NCI-H524 treated with DMSO at 0.1 percent for 48 hours (cell line): ENCODE measurements around the gene MGME1.

Source experiments
- DNase-seq: peaks from one replicate; lab custom pipeline; 2025; lab: John Stamatoyannopoulos, UW

The MGME1 gene

GRCh38 chr20:17940224-17940971, 28.4 kb upstream of the MGME1 start:
- DNase-seq = no peak

DNA sequence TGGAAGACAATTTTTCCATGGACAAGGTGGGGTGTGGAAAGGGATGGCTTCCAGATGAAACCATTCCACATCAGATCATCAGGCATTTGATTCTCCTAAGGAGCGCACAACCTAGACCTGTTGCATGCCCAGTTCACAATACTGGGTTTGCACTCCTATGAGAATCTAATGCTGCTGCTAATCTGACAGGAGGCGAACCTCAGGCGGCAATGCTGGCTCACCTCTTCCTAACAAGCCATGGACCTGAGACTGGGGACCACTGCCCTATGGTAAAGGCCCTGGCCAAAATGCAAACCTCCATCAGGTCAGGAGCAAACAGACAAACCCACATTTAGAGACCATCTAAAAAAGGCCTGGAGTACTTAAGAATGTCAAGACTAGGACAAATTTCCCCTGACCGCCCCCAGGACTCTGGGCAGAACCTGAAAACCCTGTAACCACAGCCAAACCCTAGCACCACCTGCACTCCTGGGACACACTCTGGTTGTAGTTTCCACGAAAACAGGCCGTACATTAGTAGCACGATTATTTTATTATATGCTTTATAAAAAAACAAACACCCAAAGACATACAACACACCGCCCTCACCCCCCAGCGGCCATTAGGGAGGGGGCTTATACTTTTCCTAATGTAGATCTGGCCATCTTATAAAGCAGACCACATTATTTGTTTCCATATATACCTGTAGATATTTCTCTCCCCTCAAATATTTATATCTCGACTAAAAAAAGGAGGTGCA, 27.6 kb upstream of the MGME1 start:
- no peak for DNase-seq

DNA sequence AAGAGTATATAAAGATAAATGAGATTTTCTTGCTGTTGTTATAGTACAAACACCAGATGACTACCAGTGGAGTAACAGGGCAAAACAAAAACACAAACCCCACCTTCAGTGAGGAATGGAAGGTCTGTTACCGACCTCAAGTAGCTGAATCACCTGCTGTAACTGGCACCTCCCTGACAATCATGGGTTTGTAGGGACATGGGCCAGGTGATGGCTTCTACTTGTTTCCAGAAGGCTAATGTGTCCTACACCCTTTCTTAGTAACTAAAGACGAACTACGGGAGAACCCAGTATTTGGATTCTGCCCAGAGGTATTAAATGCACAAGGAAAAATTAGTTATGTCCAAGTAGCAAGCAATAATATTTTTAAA, 27.0 kb upstream of the MGME1 start:
- no peak for DNase-seq

- no peak for DNase-seq
Measured at GRCh38 chr20:17943343-17943742, 25.5 kb upstream of the MGME1 start.

- no peak for DNase-seq
Measured at GRCh38 chr20:17944854-17945474, 23.9 kb upstream of the MGME1 start.

- DNase-seq = no peak
Measured at GRCh38 chr20:17946040-17946439, 22.8 kb upstream of the MGME1 start.

DNA sequence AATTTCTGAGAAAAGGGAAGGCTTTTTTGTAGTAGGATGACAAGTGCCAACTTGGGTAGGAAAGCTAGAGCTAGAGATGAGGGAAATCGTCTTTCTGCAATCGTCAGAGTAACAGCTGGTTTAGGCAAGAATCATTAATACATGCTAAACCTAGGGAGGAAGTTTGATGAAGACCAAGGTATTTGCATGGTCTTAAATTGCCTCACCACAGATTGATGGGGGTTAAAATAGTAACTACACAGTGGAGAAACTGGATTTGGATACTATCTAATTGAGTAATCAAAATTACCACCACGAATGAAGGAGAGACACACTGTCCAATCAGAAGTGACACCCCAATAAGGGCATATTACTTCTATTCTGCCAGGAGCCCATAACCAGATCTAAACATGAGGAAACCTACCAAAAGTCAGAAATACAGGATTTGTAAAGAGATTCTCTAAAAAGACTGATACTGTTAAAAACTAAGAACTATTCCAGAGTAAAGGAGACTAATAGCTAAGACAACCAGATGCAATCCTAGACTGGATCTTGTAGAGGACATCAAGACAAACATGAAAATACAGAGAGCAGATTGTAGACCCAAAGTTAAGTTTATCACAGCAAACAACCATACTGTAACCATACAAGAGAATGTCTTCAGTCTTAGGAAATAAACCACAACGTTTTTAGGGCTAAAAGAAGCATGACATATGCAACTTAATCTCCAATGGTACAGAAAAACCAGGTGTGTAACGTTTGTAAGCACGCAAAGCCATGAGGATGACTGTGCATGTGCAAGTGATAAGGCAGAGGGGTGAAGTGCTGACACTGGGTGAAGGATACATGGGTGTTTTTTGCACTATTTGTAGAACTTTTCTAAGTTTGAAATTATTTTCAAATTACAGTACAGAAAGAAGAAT, 22.0 kb upstream of the MGME1 start:
- DNase-seq = no peak

- DNase-seq = no peak
Measured at GRCh38 chr20:17947474-17947815, 21.4 kb upstream of the MGME1 start.

DNA sequence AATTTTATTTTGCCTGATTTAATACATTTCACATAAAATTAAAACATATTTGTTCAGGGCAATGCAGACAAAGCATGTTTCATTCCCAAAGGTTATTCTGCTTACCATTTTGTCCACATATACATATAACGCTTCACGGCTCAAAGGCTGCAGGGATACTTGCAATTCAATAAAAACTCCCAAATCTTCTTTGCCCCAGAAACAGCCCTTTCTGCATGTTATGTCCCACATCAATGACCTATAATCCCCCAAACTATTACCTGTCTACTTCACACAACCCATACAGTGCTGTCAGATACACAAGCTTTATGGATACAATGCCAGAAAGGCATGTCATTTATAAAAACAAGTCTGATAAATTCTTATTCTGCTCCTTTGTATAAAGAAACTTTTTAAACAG, 20.4 kb upstream of the MGME1 start:
- DNase-seq = no peak

DNA sequence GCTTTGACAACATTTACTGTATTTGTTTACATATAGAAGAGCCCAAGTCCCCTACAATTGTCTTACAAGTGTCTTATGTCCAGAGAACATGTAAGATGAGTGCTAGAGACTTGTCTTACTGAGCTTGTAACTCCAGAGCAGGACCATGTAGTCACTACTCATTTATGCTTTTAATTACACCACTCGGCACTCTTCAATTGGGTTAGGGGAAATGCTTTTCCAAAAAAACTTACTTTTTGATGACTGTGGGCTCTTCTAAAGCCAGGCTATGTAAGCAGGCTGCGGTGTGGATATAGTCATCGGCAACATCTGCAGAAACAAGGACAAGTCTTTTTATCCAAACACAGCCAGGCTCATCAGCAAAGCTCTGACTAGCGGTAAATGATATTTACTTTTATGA, 18.9 kb upstream of the MGME1 start:
- DNase-seq = no peak

DNA sequence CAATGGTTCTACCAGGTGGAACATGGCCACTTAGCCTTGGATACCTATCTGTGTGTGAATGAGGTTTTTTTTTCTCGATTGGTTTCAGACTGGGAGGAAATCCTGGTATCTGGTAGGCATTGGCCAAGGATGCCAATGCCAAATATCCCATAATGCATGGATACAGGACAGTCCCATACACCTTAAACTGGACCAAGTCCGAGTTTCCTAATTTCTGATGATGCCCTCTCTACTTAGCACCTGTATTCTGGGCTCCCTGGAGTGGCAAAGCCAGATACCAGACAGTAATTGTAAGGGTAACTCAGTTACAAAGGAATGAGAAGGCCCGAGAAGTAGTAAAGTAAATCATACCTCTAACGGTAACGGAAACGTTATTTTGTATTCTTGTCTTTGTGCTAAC, 18.1 kb upstream of the MGME1 start:
- DNase-seq = no peak

- no peak for DNase-seq
Measured at GRCh38 chr20:17951323-17951722, 17.5 kb upstream of the MGME1 start.

DNA sequence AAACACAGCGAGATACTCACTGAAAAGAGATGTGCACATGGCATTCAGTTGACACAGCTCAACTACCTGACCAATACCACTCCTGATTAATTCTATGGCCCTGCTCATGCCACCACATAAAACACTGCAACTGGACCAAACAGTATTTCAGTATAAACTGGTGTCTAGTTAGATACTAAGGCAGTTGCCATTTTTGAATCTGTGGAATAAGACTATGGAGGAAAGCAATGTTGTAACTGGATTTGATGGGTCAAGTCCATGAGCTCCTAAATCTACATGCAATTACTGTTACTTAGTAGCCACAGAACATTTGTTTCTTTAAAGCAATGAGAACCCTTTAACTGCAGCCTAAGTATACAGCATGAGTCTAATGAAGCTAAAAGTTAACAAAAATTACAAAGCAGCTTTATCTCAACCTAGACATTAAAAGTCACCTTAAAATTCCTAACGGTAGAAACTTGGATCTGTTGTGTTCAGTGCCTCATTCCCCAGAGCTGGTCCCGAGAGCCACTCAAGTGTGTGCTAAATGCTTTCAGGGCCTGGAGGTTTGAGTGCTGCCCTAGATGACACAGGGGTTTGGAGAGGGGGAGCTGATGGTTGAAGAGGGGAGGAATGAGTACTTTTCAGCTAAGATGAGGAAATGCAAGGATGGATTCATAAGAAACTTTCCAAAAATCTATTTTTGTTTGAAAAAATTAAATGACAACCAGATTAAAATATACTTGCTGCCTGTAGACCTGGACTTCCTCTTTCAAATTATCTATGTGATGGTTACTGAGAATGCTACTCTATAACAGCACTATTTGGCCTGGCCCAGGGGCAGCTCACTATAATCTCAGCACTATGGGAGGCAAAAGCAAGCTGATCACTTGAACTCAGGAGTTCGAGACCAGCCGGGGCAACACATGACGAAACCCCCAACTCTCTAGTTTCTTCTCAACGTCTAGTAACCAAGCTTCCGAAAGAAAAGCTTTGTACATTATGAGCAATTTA, 15.8 kb upstream of the MGME1 start:
- DNase-seq = no peak

- DNase-seq = no peak
Measured at GRCh38 chr20:17953935-17954334, 14.9 kb upstream of the MGME1 start.

- no peak for DNase-seq
Measured at GRCh38 chr20:17955302-17955701, 13.5 kb upstream of the MGME1 start.

DNA sequence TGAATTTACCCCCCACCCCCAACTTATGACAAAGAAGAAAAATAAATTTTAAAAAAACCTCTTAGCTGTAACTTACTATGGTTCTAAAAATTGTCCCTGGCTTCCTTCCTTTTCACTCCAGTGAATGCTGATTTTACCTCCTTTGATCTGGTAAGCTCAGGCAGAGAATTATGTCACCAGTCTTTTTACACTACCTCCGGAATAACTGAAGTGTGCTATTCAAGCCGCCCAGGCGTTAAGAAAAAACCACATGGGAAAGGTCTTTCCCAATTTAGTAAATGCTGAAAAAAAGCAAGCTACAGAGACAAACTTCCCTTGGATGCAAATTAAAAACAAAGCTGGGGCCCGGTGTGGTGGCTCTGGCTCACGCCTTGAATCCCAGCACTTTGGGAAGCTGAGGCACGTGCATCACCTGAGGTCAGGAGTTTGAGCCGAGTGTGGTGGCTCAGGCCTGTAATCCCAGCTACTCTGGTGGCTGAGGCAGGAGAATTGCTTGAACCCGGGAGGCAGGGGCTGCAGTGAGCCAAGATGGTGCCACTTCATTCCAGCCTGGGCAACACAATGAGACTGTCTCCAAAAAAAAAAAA, 12.6 kb upstream of the MGME1 start:
- DNase-seq = no peak

GRCh38 chr20:17957505-17958363, 11.1 kb upstream of the MGME1 start:
- no peak for DNase-seq

GRCh38 chr20:17958373-17959256, 10.2 kb upstream of the MGME1 start:
- DNase-seq = no peak

GRCh38 chr20:17959257-17959627, 9.6 kb upstream of the MGME1 start:
- no peak for DNase-seq
